Adipocyte (in vitro differentiated cells): ENCODE measurements around the gene PRSS37.

ENCODE experiments used
- DNase-seq: peaks from one replicate; pipeline ENCODE4 v3.0.0-alpha.2; 2015; ENCODE audit warnings: low read depth
- H3K27me3 ChIP-seq: replicated peaks from 2 replicates; pipeline ENCODE4 v1.7.0; 2013; ENCODE audit warnings: mild to moderate bottlenecking, low read length, moderate library complexity; ENCODE audit not compliant: control insufficient read depth, insufficient read depth
- H3K36me3 ChIP-seq: 2 replicates; pipeline ENCODE4 v1.7.0; 2013; ENCODE audit warnings: low read length, mild to moderate bottlenecking, moderate library complexity; ENCODE audit not compliant: control insufficient read depth, insufficient read depth, severe bottlenecking
- H3K4me1 ChIP-seq: 2 replicates; pipeline ENCODE4 v1.7.0; 2013; ENCODE audit warnings: mild to moderate bottlenecking, low read length, moderate library complexity; ENCODE audit not compliant: control insufficient read depth, insufficient read depth
- H3K4me3 ChIP-seq: 2 replicates; pipeline ENCODE4 v1.7.0; 2013; ENCODE audit warnings: mild to moderate bottlenecking, low read length, moderate library complexity
- H3K9ac ChIP-seq: 2 replicates; pipeline ENCODE4 v1.7.0; 2013; ENCODE audit warnings: mild to moderate bottlenecking, low read length, moderate library complexity
- H3K9me3 ChIP-seq: 2 replicates; pipeline ENCODE4 v1.7.0; 2013; ENCODE audit warnings: mild to moderate bottlenecking, low read length, moderate library complexity; ENCODE audit not compliant: control insufficient read depth

Gene PRSS37

DNA sequence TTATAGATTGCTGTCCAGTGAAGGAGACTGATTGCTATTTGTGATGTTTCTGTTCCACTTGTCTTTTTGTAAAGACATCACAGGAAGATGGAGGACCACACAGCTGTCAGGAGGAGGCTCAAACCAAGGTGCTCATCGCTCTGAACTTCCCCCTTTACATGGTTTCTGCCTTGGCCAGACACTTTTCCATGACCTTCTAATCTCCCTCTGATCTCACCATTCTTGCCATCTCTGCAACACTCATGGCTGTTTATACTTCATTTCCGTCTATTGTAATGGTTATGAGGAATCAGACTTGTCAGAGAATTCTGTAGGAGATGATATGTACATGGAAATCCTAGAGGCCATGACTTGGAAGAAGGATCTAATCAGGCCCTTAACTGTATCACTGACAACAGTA lies 53.0 kb downstream of the PRSS37 start:
- Histone ChIP-seq H3K4me3 (no peak overlapping the region), H3K9ac (no peak overlapping the region), H3K9me3 (no peaks in the 10 kb centered on the region), H3K27me3 (no peaks in the 10 kb centered on the region), H3K36me3 (peaks cover 4% of the 10 kb centered on the region), H3K4me1 (no peaks in the 10 kb centered on the region)
- DNase-seq = no peak
